AML-193 (cell line): ENCODE results near the gene VSTM2L.
"Not testable (repeated sequence)": the region's sequence is repeated elsewhere in the genome, so short reads cannot be mapped to it uniquely, and the experiment has no call there.

Experiments
- DNase-seq, 2 experiments: peaks; one replicate each; lab custom pipeline; 2025; lab: John Stamatoyannopoulos, UW

Gene VSTM2L, protein sequence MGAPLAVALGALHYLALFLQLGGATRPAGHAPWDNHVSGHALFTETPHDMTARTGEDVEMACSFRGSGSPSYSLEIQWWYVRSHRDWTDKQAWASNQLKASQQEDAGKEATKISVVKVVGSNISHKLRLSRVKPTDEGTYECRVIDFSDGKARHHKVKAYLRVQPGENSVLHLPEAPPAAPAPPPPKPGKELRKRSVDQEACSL

DNA sequence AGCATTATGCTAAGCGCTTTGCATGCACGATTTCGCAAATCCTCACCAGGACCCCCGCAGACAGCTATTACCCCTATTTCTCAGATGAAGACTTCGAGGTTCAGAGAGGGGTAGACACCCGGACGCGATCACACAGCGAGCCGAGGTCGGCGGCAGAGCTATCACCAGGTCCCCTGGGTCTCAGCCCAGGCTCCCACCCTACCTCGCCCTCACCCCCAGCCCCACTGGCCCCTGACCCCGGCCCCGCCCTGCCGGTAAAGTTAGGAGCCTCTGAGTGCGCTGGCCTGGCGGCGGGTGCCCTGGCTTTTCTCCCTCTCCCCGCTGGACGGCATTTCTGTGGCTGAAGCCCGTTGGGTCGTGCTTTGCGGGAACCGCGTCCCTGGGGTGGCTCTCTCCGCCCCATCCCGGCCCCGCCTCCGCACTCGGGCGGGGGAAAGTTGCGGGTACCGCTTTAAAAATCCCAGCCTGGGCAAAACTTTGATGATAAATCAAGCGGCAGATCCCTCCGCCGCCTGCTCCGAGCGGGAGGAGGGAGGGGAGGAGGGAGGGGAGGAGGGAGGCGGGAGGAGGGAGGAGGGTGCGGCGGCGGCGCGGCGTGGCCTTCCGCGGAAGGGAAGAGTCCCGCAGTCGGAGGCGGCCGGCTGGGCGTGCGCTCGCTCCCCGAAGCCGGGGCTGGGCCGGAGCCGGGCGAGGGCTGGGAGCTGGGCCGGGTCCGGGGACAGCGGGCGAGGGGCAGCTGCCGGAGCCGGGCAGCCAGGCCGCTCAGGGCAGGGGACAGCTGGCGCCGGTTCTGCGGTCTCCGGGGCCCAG is at the start of gene VSTM2L:
Gene VSTM2L, plus strand, starts transcription at position 624 of the 810 bp plus-strand sequence. CDS start 224 bp downstream, outside the sequence.
- DNase-seq, result no peak

DNA sequence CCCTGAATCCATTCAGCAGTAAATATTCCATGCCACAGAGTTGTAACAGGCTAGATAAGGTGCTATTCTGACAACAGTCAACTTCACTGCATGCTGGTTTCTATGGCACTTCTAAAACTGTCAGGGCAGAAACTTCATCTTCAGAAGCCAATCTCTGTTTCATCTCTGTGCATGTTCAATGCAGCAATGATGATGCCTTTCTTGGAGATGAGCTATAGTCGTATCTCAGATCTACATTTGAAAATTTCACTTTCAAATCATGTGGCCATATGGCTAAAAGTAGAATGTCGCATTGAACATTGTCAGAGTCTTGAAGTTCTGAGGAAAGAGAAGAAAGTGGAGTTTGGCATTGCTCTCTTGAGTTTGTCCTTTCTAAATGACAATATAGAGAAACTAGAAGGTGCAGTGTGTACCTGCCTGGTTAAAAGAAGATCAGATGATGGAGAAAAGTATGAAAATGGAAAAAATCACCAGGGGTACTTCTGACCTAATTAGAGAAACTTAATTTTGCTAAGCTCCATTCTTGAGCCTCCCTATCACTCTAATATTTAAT is 49.0 kb upstream of the VSTM2L start:
- no peak for DNase-seq

DNA sequence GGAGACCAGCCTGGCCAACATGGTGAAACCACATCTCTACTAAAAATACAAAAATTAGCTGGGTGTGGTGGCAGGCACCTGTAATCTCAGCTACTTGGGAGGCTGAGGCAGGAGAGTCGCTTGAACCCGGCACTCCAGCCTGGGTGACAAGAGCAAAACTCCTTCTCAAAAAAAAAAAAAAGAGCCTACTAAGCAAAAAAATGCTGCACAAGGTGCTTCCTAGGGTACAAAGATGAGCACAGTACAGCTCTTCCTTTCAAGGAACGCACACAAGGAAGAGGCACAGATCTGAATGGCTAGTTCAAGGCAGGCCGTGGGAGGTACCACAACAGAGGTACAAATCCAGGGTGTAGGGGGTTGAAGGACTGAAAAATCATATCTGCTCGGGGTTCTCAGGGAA is 46.9 kb upstream of the VSTM2L start:
- DNase-seq, result not testable (repeated sequence)

DNA sequence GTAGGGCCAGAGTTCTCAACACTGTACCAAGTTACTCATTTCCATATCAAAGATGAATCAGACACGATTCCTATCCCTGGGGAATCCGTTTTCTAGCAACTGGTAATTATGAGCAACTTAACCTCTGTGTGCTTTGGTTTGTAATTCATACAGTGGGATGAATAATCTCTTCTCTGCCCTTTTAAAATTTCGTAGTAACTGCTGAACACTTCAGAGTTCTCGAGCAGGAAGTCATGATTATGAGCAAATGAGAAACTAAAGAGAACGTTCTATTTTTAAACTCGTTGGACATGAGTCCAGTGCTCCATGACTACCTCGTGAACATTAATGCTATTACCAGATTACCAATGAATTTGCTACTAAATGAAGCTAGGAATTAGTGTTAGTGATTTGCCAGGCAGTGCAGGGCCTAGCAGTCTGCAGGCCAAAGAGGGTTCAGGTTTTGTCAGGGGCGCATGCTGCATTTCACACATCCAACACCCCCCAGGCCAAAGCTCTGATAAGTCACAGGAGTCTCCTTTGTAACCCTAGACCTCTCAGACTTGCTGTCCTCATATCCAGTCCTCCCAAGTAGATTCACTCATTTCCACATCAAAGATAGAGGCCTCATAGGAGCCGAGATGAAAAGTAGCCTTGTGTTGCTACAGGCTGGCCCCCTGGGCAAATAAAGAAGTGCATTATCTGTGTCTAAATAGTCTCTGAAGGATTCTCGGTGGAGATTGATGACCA is 45.8 kb upstream of the VSTM2L start:
- no peak for DNase-seq

DNA sequence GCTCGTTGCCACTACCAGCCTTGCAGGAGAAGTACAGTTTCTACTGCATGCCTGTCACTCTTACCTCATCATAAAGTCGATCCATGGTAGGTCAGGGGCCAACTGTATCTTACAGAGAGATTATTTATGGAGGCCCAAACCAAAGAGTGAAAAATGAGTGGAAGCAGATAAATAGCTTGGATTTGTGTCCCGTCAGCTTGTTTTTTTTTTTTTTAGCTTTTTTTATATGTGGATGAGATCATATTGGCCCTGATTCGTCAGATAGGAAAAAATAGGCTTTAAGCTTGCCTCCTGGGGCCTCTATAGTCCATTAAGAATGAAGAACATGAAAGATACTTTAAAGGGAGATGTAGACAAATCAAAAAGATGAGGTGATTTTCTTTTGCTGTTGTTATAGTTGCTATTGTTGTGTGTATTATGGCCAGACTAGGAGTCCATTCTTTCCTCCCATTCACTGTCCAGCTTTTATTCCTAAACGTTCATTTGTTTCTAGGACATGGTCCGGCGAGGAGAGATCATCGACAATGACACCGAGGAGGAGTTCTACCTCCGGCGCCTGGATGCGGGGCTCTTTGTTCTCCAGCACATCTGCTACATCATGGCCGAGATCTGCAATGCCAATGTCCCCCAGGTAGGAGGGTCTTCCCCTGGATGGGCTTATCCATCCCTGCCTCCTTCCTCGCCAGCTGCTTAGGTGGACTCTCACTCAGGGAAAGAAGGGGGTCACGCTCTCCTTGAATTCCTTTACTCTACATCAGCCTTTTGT is 43.3 kb upstream of the VSTM2L start:
- DNase-seq, result no peak

DNA sequence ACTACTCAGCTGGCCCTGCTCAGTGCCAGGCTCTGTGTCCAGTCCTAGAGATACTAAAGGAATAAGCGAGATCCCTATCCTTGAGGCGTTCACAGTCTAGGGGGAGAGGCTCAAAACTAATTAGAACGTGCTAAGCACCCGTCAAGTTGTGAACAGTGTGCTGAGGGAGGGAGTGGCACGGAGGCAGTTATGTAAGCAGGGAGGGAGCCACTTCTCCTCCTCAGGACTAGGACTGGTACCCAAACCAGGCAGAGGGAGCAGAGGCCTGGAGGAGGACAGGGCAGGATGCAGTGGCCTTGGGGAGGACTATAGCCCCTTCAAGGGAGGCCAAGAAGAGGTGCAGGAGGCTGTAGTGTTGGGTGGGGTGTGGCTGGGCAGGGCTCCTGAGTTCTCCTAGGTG is 39.6 kb upstream of the VSTM2L start:
- no peak for DNase-seq

DNA sequence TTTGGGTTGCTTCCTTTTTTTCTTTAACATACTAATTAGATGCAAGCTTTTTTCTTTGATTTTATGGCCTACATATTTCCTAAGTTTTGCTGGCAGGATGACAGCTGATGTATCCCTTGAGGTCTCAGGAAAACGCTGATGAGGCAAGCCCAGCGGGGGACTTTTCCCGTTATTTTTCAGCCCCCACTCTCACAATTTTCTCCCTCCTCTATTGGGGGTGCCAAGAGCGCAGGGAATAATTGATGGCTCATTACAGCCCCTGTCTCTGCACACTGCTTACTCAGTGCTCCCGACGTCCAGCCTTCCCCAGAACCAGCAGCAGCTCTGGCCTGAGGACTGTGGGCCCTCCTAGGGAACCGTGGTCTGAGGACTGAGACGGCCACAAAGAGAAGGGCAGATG is 38.6 kb upstream of the VSTM2L start:
- DNase-seq, result no peak

DNA sequence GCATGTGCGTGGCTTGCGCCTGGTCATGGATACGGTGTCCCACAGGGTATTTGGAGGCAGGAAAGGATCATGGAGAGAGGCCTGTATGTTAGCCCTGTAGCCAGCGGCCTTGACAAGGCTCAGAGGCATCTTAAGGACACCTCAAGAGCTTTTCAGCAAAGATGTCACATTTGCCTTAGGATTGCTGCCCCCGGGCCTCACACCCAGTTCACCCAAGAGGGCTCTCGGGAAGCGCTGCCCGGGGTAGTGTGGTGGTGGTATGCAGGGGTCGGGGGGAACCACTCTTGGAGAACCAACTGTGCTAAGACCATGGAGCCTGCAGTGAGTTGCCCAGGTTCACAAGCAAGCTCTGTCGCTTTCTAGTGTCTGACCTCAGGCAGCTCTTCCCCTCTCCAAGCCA is 36.9 kb upstream of the VSTM2L start:
- DNase-seq, result no peak

DNA sequence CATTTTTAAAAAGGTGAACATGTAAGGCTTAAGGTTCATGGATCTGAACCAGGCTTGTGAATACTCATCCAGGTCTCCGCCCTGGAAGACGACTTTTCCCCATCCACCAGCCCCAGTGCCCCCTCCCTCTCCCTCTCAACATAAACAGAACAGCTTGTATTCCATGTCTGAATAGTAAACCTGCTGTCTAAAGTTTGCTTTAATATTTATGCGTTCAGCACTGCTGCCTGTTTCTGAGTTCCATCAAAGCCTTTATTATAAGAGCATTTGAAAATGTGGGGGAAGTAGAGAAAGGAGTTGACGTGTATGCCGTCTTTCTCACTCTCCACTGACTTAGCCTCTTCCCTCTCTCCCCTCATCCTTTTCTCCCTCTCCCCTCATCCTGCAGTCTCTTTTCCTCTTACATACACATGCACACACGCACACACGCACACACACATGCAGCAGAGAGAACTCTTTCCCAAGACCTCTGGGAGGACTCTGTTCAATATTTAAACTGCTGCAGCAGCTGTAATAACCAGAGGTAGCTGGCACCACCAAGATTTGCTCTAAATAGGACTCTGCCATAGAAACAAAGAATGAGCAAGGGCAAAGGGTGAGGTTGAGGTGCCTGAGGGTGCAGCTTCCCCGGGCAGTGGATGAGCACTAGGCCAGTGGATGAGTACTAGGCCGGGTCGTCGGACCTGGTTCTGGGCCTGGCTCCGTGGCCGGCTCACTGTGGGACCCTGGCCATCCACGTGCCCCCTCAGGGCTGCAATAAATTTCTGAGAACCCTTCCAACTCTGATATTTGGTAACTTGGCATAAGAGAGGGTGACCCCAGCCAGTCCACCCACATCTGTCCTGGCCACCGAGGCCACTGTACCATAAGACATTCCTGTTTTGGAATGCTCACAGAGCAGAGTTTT is 35.4 kb upstream of the VSTM2L start:
- DNase-seq, result no peak

DNA sequence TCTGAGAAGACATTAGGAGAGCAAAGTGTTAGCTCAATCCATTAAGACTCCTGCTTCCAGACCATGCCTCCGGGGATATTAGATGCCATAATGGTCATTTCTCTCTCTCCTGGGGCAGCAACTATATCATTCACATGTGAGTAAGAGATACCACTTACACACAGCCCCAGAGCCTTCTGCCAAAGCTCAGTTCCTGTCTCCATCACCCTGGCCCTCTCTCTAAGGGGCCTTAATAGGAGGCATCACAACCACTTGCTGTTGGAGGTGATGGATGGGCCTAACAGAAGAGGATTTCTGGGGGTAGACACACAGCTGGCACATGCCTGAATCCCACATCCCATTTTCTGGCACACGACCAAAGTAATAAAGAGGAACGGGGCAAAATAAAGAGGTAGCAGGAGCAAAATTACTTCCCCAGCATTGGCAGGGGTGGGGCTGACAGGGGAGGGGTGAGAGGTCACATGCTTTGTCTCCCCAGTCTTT is 34.0 kb upstream of the VSTM2L start:
- no peak for DNase-seq

DNA sequence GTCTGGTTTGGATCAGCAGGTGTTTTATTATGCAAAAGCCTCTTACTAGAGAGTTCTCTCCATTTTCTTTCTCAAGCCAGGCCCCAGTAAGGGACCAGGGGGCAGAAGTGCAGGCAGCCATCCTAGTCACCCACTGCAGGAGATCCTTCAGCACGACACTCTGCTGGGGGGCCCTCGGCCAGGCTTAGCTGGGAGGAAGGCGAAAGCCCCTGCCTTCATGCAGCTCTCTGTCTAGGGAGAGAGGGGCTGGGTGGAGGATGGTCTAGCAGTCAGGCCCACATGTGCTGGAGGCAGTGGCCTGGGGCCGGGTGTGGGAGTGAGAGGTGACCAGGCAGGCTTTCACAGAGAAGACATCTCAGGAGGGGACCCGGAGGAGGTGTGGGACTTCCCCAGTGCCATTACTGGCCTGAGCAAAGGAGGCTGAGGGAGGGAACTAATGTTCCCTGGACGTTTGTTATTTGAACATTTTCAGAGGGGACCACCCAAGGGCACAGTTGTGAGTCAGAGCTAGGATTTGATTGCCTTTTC is 33.5 kb upstream of the VSTM2L start:
- DNase-seq, result no peak

DNA sequence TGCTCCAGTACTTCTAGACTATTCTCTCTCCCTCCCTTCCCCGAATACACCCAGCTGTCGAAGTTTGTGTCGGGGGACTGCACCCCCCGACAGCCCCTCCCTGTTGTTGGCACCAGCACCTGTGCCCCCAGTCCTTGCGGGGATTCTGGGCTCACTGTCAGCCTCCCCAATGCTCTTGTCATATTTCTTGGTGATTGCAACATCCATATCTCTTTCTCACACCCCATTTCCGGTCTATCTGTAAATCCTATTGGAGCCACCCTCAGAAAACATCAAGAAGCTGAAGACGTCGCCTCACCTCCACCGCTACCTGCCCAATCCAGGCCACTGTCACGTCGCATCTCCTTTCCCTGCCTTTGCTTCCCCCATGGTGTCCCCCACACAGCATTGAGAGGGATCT is 32.6 kb upstream of the VSTM2L start:
- DNase-seq, result no peak

DNA sequence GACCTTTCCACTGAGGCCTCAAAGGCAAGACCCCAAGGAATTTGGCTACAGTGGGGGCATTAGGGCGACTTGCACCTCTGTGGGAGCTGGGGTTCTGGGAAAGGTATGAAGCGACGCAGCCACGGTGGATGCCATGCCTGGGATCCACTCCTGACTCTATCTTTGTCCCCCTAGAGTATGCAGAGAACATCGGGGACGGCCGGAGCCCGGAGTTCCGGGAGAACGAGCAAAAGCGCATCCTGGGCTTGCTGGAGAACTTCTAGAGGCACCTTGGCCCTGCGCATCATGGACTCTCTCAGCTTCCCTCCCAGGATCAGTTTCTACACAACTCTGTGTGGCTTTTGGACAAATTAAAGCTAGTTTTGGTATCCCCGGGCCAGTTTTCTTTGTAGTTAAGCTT is 31.2 kb upstream of the VSTM2L start:
- DNase-seq, result no peak

DNA sequence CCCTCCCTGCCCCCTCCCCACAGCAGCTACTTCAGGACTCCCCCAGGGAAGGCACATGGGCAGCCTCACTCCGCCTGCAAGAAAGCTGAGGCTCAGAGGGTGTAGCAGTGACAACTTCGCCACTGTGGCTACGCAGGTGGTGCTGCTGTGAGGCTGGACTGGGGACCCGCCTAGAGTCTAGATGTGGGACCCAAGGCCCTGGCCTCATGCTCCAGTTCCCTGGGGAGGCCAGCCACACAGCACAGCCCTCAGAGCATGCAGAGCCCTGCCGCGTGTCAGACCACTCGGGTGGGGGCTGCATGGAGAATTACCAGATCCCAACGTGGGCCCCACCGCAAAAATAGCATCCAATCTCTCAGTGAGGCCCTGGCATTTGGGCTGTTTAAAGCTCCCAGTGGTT is 30.8 kb upstream of the VSTM2L start:
- no peak for DNase-seq

DNA sequence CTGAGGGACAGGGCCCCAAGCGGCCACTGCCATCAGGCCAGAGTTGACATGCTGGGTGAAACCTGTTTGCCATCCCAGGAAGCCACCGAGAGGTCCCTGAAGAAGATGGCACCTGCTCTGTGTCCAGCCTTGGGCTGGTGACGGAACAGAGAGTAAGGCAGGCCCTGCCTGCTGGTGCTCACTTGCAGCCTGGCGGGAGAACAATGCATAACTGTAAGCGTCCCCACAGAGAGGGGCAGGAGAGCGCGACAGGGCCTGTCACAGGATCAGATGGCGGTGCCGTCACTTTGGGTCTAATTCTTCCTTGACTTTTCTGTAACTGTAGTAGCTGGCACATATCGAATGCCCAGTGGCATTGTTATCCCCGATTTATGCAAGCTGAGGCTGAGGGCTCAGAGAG is 29.0 kb upstream of the VSTM2L start:
- DNase-seq, result no peak

DNA sequence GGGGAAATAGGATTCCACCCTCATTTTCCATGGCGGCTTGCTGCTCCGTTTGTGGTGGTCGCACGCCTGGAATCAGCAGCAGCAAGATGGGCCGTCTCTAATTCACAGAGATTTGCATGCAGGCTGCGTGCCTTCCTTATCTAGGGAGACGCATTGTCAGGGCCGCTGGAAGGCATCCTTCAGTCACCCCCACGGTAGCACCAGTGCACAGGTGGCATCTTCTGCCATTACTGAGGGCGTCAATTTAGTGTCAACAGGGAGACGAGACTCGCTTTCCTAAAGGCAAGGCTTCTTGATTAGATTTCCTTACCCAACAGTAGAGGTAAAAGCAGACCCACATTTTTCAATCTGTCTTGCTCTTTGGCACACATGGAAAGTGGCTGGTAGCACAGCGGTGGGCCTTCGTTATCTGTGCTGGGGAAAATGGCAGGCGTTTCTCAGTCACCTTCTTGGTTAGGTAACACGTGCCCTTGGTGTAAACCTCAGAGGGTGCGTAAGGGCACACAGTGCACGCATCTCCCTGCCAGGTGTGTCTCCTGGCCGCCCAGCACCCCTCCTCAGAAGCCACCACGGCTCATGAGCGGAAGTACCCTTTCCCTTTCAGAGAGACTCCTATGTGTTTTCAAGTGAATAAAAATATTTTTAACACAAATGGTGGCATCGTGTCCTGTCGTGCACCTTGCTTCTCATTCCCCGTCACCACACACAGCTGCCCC is 27.3 kb upstream of the VSTM2L start:
- no peak for DNase-seq

DNA sequence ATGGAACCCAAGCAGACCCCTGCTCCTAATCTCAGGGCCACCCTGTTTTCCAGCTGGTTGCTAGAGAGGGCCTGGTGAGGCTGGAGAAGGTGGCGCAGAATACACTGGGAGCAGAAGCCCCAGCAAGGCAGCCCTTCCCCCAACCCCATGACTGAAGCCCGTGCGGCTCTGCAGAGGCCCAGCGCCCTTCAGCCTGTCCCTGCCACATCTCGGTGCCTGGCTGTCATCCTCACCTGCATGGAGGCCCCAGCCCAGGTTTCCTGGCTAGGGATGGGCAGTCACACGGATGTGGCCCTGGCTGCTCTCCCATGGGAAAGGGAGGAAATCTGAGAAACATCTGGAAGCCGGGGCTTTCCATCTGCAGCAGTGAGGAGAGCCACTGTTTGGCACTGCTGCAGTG is 26.1 kb upstream of the VSTM2L start:
- no peak for DNase-seq

DNA sequence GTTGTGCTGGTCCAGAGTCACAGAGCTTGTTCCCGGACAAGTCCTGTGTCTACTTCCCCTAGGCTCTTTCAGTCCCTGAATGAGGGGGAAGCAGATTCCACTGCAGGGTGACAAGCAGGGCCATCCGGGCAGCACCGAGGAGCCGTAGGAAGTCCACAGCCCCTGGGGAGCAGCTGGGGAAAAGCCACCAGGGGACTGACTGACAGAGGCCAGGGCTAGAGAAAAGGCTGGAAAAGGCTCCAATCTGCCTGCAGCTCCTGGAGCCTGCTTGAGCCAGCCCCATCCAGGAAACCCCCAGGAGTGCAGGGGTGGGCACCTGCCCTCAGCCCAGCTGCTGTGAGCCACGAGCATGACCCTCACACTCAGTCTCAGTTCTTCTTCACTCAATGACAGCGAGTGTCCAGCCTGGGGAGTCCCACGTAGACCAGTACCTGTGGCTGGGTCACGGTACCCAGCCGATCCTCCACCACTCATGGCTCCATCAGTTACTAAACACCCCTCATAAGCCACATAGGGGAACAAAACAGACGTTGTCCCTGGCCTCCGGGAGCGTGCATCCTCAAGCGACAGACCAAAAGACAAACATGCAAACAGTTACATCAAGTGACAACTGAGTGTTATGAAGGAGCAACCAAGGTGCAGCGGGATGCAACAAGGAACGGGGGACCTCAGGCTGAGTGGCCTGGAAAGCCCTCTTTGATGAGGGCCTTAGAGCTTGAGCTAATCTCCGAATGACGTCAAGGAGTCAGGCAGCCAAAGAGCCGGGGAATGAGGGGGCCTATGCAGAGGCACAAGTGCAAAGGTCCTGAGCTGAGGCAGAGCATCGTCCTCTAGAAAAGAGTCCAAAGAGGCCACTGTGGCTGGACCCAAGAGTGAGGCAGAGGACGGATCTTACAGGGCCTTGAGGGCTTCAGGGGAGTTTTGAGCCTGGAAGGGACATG is 24.8 kb upstream of the VSTM2L start:
- DNase-seq, result no peak
